H1 (cell line): ENCODE data around the gene PLBD2. TPM values are rescaled to one million over a fixed set of nuclear protein-coding genes. Genes with fewer than 3 reads are reported as not detected.

Experiments
- ASH2L ChIP-seq: fragments of 200-600, 300-600 bp; sonication (generic); IDR thresholded peaks from one replicate; pipeline ENCODE4 v1.7.1; 2017; ENCODE audit warnings: low read length
- CBX8 ChIP-seq: fragments of 300-800, 300-1000 bp; sonication (generic); IDR thresholded peaks from 2 replicates; pipeline ENCODE4 v1.7.1; 2016; ENCODE audit warnings: low read depth, low read length, borderline replicate concordance
- CHD2 ChIP-seq: IDR thresholded peaks from 2 replicates; pipeline ENCODE4 v1.6.1; 2012; ENCODE audit warnings: low read length, improper control_type of control experiment
- CREB1 ChIP-seq: IDR thresholded peaks from 2 replicates; pipeline ENCODE4 v1.6.1; 2012; ENCODE audit warnings: inconsistent platforms
- EGR1 ChIP-seq: IDR thresholded peaks from 2 replicates; pipeline ENCODE4 v1.6.1; 2011; ENCODE audit warnings: low read depth, low read length, borderline replicate concordance
- EZH2 ChIP-seq: fragments of 200-600 bp; sonication (generic); IDR thresholded peaks from 2 replicates; pipeline ENCODE4 v1.7.1; 2012; ENCODE audit warnings: low read depth, mild to moderate bottlenecking, moderate library complexity, low read length, inconsistent platforms; ENCODE audit not compliant: severe bottlenecking
- GTF2F1 ChIP-seq: IDR thresholded peaks from 2 replicates; pipeline ENCODE4 v1.6.1; 2012; ENCODE audit warnings: low read depth, low read length, improper control_type of control experiment, borderline replicate concordance
- MAX ChIP-seq: IDR thresholded peaks from 2 replicates; pipeline ENCODE4 v1.6.1; 2012; ENCODE audit warnings: inconsistent platforms
- PHF8 ChIP-seq: fragments of 200-600 bp; sonication (generic); conservative IDR thresholded peaks from 2 replicates; pipeline ENCODE4 v1.7.1; 2012; ENCODE audit warnings: low read depth, mild to moderate bottlenecking, inconsistent platforms, low read length, moderate library complexity
- POLR2A ChIP-seq, 2 experiments: IDR thresholded peaks; 1 replicate in 1 of 2; 2 replicates in 1 of 2; pipeline ENCODE4 v1.6.1; 2011; ENCODE audit warnings: low read depth in 2 of 2, low read length in 2 of 2, mild to moderate bottlenecking in 2 of 2; ENCODE audit errors: control extremely low read depth in 1 of 2
- SIN3A ChIP-seq, 2 experiments: IDR thresholded peaks in 1 of 2; conservative IDR thresholded peaks in 1 of 2; 2 replicates each; pipeline ENCODE4 v1.6.1; 2011 to 2012; ENCODE audit warnings: low read length in 2 of 2, improper control_type of control experiment in 1 of 2, low read depth in 1 of 2, mild to moderate bottlenecking in 1 of 2
- SRF ChIP-seq: IDR thresholded peaks from 2 replicates; pipeline ENCODE4 v1.6.1; 2011; ENCODE audit warnings: mild to moderate bottlenecking, low read depth, low read length, moderate library complexity
- TAF1 ChIP-seq: IDR thresholded peaks from 2 replicates; pipeline ENCODE4 v1.6.1; 2011; ENCODE audit warnings: mild to moderate bottlenecking, low read depth, low read length
- TAF7 ChIP-seq: optimal IDR thresholded peaks from 2 replicates; pipeline ENCODE3; 2011; ENCODE audit warnings: low read depth, mild to moderate bottlenecking, inconsistent platforms, low read length, moderate library complexity, borderline replicate concordance
- TEAD4 ChIP-seq: IDR thresholded peaks from 2 replicates; pipeline ENCODE4 v1.6.1; 2012; ENCODE audit warnings: low read depth, low read length, inconsistent platforms, mixed read lengths
- USF2 ChIP-seq: IDR thresholded peaks from 2 replicates; pipeline ENCODE4 v1.6.1; 2011; ENCODE audit warnings: low read length, improper control_type of control experiment
- polyA plus RNA-seq, 7 experiments: library from polyadenylated mRNA; depleted of rRNA in 3 of 7; stranded (reverse) in 5 of 7; unstranded in 2 of 7; fragments of >200 nt in 5 of 7; fragments of 200-250 nt in 2 of 7; gene quantifications; 1 replicate in 5 of 7; 2 replicates in 1 of 7; 4 replicates in 1 of 7; pipeline versions ENCODE4 v1.2.1 to v1.2.3, GENCODE V29; 2011 to 2013; ENCODE audit warnings: missing spikeins in 2 of 7, mixed read lengths in 2 of 7
- total RNA-seq: library from RNA; stranded (reverse); fragmentation: NEBNext Ultra II Directional; extraction: Animal tissue kit (Norgen Biotek cat#: 25700); gene quantifications from 2 replicates; pipeline ENCODE4 v1.2.1, GENCODE V29; 2021
- TF ChIP-seq, protein P1 (sequence below): IDR thresholded peaks from 2 replicates; pipeline ENCODE4 v1.6.1; 2011; ENCODE audit warnings: low read depth, mild to moderate bottlenecking, low read length; ENCODE audit not compliant: insufficient read depth

The PLBD2 gene
- total and polyA plus RNA-seq, 2 of the 8 experiments (the other 6 are each of a cell fraction or from before 2014, with no cell fraction given) = 16.8 to 33.5 TPM

GRCh38 chr12:113358381-113359132 is at the start of gene PLBD2 (continued):
- TF ChIP-seq EGR1 (peak; percentile 85), MAX (peak; percentile 68), SRF (no peak), ASH2L (no peak), POLR2A (IDR thresholded peaks at IDR 0.05; ENCODE audit: control extremely low read depth in 1 of 2, low read depth in 2 of 2, low read length in 2 of 2) (peak in 1 of 2 experiments; percentile 67; a peak in 2 of 3 replicates), TAF1 (peak; percentile 74), TEAD4 (no peak), EZH2 (no peak), CHD2 (no peak), USF2 (peak; percentile 94), CREB1 (peak; percentile 91), PHF8 (peak; percentile 64), GTF2F1 (0 out of 2 replicates have a peak, but pooled peaks have one; percentile 51), SIN3A (conservative IDR thresholded peaks at IDR 0.05 in 1 of 2, IDR thresholded peaks at IDR 0.05 in 1 of 2; ENCODE audit: low read depth in 1 of 2, low read length in 2 of 2) (peak; percentile 93 to 98; a peak in 3 of 4 replicates), TAF7 (peak; percentile 73), CBX8 (no peak)
- TF ChIP-seq, protein P1, sequence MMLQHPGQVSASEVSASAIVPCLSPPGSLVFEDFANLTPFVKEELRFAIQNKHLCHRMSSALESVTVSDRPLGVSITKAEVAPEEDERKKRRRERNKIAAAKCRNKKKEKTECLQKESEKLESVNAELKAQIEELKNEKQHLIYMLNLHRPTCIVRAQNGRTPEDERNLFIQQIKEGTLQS = peak; percentile 88
- TF ChIP-seq, all 59 proteins: peak for 16
